ENCODE results near the gene CD44.

Gene CD44

DNA sequence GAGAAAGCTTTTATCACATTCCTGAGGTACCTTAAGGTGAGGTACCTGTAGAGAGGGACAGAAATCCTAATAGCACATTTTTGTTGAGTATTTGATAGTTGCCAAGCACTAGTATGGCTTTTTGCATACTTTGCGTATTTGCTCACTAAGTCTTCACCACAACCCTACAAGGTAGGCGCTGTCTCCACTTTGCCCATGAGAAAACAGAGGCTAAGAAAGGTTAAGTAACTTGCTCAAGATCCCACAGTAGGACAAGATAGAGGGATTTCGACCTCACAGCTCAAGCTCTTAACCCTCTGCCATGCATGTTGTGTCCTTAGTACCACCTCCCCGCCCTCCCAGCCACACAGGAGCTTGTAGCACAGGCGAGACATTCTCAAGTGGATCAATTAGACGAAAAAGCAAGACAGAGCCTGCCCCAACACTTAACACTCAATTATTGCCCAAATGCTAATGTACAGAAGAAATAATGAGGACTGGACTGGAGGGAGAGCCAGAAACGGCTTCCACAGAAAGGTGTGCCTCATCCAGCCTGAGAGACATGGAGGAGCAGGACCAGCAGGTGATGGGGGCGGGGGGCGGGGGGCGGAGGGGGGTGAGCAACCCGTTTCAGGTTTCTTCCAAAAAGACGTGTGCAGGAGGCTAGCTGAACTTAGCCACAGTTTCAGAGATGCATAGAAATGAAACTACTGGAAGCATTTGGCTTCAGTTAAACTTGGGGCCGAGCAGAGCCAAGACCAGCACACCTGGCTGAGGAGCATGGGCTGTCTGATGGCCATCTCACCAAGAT is 26.7 kb upstream of the CD44 start:
- no peak for DNase-seq

DNA sequence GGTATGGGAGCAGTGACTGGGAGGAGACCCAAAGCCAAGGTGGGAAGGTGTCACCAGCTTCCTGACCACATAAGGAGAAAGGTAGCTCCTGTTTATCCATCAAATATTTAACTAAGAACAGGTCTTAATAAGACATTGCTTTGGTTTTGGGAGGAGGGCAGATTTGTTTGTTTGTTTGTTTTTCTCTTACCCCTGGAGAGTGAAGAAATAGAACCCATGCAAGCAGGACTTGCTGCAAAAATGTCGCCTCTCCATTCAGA is 26.2 kb upstream of the CD44 start:
- DNase-seq: no peak

DNA sequence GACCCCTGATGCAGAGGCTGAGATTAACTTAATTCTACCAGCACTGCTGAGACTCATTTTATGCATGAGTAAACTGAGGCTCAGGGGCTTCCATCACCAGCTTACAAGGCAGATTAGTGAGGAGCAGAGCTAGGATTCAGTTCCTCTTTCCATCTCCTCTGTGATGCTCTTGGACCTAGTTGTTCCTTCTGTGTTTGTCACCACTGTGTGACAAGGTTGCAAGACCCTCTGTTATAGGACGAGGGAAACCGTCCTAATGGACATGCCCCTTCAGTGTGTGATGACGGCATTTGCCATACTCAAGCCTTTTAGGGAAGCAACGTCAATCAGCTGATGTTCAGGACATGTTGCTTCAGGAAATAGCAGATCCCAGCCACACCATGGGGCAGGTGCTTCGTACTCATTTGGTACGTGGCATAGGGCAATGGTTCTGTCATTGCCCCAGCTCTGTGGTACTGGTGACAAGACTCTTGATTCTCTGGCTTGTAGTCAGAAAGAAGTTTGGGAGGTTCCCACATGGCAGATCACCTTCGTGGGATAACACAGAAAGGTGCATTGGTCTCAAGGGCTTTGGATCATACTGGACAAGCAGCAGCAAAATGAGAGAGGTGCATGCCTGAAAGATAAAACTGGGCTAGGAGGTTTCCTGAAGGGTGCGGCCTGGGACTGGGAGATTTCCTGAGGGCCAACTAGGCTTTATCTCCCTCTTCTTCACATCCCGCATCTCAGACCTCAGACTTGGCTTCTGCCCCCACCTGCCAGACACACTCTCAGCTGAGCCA is 23.9 kb upstream of the CD44 start:
- no peak for DNase-seq

DNA sequence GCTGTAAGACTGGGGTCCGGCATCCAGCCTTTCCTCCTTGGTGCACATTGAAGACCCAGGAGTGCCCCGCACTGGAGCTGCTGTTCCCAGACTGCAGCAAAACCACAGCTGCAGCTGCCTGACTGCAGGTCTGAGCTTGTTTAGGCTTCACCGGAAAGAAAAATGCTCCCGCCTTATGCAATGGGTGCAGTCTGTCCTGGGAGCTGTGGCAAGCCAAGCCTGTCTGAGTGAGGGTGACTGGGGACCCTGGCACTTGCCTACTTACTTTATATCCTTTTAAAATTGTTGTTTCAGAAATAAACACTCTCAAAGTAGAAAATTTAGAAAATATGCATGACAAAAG is 23.3 kb upstream of the CD44 start:
- no peak for DNase-seq

DNA sequence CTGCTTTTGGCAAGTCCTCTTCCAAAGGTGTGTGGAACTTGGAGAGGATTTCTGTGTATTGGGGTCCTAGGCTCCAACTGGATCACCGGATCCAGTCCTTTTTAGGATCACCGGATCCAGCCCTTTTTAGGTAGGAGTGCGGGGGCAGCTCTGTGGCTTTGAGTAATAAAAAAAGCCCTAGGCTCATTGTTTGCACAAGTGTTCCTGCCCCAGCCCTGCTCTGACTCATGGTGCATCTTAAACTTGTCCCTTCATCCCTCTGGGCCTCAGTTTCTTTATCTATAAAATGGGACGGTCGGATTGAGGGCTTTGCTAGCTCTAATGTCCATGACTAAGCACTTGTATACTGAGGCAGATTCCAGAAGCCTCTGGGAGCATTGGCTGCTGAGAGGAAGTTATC is 22.7 kb upstream of the CD44 start:
- DNase-seq: no peak

DNA sequence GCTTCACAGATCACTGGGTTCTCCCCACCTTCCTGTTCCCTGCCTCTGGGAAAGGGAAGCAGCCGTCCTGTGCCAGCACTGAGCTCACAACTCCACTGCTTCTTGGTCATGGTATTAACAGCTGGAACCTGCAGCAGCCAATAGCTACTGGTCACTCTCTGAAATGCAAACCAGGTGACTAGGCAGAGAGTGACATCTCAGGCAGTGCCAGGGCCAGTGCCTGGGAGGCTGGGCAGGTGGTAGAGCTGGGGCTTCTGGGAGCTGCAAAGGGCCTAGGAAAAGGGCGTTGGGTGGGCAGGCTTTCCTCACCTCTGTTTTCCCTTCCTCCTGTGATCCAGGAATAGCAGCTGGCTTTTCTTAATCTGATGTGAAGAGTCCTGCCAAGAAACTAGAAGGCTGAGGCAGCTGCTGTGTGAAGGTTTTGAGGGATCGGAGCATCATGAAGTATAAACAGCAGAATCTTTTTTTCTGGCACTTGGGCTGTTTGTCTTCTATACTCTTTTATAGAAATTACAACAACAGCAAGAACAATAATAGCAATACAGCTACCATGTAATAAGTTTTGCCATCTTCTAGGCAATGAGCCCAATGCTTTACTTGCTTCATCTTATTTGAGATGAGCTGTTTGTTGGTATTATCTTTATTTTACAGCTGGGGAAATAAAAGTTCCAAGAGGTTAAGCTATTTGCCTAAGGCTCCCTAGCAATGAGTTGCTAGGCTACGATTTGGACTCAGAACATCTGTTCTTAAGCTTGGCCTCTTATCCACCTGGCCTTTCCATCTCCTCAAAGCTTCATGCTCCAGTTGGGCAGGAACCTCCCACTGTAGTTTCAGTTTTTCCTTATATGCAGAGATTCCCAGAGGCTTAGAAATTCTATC is 22.0 kb upstream of the CD44 start:
- DNase-seq: no peak

DNA sequence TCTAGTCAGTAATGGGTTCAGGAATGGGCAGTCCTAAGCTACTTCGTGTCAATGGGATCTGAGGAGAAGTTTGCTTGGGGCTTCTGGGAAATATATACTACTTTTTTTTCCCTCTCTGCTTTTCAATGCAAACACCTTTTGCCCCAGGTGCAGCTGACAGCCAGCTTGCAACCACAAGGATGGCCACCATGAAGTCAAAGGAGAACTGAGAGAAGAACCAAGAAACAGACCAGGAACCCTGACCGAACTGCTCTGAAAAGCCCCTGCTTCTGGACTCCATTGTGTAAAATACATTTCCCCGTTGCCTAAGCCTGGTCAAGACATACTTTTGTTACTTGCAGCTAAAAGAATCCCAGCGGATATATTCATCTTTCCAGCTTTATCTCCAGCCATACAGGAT is 20.1 kb upstream of the CD44 start:
- DNase-seq: no peak

DNA sequence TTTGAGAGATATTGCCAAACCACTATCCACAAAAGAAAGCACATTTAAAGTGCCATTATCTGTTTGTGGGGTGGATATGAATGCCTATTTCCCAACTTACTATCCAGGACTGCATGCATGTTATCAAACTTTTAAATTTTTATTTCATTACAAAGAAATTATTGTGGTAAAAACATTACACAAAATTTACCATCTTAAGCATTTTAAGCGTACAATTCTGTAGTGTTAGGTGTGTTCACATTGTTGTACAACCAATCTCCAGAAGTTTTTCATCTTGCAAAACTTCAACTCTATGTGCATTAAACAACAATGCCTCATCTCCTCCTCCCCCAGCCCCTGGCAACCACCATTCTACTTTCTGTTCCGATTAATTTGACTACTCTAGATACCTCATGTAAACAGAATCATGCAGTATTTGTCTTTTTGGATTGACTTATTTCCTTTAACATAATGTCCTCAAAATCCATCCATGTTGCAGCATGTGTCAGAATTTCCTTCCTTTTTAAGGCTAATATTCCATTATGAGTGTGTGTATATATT is 17.6 kb upstream of the CD44 start:
- DNase-seq: no peak

DNA sequence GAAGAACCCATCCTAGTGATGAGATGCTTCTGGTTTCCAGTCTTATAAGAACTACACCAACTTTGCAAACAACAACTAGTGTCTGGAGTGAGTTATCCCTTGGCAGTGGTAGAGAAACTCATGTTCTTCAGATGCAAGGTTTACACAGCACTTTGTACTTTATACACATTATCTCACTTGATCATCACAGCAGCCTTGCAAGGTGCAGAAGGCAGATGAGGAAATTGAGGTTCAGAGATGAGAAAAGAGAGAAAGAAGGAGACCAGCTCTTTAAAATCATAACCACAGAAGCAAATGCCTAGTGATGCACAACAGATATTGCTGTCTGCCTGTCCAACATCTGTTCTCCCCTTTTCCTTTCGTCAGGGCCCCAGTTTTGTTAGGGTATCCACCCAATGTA is 16.7 kb upstream of the CD44 start:
- DNase-seq: no peak

DNA sequence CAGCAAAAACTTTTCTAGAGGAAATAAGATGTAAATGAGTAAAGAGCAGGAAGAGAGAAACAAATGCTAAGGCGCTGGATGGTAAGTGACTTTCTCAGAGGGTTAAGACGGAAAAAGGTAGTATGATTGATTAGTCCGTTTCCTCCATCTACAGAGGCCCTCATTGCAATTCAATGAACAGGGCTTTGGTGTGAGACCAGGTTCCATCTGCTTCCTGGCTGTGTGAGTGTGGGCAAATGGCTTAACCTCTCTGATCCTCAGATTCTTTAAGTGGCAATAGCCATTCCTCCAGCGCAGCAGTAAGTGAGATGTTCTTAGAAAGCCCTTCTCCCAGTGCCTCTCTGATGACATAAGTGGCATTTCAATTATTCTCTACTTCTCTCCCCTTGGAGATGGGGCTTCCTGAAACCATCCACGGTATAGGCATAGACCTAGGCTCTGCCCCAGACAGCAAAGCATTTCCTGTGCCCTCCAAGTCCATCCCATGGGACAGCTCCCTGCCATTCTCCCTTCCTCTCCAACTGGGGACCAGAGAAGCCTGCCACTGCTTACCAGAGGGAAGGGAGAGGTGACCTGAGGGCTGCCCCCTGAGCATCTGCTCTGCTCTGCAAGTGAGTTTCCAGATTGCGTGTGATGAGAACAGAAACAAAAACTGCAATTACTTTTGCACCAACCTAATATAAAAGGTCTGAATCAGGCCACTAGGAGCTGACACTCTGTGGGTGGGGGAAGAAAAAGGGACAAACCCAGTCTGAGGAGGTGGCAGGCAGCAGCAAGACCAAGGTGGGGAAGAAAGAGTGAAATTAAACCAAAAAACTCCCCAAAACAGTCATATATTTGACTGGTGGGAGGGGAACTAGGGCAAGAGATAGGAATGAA is 12.7 kb upstream of the CD44 start:
- DNase-seq: no peak

DNA sequence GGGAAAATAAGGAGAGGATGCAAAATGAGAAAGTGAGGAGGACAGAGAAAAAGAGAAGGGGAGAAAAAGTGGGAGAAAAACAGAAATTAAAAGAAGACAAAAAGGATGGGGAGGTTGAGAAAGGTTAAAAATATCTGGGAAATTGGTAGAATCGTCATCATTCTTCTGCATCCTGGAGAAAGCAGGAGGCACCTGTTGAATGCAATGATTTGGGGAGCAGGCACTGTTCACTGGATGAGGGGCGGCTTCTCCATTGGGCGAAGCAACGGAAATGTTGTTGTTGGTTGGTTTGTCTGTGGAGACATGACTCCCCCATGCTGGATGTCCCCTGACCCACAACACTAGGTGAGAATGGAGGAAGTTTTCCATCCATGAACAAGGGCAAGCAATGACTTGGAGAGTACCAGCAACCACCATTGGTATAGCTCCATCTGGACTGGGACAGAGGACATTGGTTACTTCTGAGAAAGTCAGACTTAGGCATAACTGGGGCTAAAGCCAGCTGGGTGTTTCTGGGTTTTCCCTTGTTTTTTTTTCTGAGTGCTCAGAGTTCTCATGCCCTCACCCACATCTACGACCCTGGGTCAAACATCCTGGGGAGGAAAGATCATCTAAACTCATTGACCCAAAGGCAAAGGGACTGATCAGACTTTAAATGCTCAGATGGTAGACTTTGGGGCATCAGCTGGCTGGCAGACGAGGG is 11.9 kb upstream of the CD44 start:
- DNase-seq: no peak

DNA sequence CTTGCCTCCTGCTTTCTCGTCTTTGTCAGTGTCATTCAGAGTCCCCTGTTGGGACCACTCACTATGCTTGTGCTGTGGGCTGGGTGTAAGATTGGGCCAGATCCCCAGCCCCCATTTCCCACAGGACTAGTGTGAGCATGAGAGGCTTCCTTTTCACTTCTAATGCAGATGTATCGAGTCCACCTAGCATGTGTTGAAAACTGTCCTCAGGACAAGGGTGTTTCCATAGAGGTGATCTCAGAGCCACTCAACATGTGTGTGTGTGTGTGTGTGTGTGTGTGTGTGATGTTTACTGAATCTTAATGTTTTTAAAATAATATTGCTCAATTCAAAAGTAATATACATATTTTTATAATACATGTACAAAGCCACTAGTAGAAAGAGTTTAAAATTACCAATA is 11.4 kb upstream of the CD44 start:
- no peak for DNase-seq

DNA sequence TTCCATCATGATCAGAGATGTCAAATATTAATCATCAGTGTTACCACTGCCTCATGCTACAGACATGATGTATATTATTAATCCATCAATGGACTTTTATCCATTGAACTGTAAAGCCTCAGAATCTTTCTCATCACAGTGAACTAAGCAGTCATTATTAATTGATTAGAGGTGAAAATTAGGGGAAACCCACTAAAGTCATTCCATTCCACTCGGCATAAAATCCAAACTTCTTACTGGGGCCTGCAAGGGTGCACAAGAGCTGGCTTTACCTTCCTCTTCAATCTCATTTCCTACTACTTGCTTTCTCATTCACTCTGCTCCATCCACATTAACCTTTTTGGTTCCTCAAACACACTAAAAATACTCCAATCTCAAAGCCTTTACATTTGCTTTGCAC is 7.9 kb upstream of the CD44 start:
- no peak for DNase-seq

DNA sequence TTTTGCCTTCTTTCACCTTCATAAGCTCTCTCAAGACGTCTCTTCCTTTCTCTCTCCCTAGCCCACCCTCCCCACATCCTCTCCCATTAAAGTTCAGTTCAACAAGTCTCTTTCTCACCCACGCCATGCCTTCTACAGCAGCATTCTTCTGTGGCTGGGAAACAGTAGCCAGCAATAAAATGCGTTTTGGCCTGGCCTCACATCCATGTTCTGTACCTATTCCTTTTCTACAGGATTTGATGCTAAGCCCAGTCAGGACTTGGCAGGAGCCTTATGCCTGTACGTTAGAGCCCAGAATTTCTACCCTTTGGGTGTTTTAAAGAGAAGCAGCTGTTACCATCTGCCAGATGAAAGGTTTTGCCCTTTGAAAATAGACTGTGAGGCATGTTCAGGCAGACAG is 7.1 kb upstream of the CD44 start:
- no peak for DNase-seq

DNA sequence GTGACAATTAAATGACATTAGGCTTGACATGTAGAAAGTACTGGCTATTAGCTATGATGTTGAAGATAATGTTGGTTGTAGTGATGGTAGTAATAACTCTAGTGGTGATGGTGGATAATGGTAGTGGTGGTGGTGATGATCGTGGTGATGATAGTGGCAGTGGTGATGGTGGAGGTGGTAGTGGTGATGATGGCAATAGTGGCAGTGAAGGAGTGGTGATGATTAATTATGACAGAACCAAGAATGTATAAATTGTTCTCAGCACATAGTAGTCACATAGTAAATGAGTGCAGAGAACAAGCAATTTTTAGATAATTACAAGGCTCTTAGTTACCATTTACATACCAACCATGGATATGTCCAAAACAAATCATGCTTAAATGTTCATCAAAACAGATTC is 5.3 kb upstream of the CD44 start:
- no peak for DNase-seq

DNA sequence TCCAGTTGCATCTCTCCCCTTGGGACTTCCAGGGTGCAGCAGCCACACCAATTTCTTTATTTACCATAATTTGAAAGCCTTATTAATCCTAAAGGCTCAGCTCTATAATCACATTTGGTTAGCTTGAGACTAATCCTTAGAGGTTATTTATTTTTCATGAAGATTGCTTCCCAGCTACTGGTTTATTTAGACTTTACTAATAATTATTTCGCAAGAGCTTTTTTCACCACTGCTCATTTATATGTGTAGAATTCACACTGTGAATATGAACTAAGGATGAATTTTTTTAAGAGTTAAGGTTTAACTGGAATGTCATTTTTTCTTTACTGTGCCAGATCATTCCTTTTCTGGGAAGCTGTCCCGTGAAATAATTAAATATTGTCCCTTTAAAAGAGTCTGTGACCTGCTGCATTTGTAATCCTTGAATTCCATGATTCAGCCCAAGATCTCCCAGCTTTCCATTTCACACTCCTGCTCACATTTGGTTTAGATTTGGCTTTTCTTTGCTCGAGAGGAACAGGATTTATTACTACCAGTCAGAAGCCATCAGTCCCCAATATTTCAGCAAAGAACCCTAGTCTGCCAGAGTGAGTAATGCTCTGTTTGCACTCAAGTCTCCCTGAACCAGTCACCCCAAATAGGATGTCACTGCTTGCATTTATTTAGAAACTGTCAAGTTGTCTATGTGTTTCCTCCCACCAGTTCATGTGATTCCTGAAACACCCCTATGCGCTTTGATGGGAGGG is 4.4 kb upstream of the CD44 start:
- DNase-seq: no peak

DNA sequence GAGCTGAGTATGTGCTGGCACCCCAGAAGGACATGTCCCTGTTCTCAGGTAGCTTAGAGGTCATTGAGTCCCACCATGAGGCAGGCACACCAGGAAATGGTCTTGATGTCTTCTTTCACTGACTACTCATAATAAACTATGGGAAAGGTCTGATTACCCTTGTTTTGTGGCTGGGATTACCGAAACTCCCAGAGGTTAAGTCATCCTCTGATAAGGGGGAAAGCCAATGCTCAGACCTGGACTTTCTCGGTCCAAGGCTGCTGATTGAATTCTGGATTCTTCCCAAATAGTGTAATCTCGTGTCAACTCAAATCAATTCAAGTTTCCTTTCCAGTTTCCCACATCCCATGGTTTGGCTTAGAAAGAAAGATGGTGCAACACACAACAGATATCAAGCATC is 3.7 kb upstream of the CD44 start:
- DNase-seq: no peak

DNA sequence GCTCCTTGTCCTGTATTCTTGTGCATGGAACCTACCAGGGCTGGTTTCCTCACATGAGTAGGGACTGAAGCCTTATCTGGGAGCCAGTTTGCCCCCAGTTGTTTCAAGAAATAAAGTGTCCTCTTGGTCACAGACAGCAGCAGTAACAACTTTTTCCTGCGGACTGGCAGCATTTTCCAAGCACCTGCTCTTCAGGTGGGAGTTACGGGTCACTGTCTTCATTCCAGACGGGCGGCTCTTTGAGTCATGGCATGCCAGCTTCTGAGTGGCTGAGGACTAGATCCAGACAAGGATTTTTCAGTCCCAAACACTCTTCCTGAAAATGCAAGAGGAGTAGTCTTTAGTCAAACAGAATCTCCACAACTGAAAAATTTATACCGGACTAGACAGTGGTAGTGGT is 2.7 kb upstream of the CD44 start:
- no peak for DNase-seq

DNA sequence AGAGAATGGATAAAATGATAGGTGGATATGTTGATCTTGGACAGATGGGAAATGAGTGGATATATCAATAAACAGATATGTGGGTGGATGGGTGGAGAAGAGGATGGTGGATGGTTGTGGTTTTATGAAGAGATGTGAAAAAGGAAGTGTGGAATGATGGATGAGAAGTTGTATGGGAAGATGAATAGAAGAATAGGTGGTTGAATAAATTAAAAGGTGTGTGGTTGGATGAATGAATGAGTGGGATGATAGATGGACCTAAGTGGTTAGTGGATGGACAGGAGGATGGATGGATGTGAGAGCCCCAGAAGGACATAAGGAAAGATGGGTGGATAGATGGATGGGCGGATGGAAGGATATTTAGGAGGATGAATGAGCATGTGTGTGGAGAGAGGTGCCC is 913 bp upstream of the CD44 start:
- DNase-seq: no peak

DNA sequence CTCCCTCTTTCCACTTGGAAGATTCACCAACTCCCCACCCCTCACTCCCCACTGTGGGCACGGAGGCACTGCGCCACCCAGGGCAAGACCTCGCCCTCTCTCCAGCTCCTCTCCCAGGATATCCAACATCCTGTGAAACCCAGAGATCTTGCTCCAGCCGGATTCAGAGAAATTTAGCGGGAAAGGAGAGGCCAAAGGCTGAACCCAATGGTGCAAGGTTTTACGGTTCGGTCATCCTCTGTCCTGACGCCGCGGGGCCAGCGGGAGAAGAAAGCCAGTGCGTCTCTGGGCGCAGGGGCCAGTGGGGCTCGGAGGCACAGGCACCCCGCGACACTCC is 397 bp upstream of the CD44 start:
- DNase-seq: no peak

DNA sequence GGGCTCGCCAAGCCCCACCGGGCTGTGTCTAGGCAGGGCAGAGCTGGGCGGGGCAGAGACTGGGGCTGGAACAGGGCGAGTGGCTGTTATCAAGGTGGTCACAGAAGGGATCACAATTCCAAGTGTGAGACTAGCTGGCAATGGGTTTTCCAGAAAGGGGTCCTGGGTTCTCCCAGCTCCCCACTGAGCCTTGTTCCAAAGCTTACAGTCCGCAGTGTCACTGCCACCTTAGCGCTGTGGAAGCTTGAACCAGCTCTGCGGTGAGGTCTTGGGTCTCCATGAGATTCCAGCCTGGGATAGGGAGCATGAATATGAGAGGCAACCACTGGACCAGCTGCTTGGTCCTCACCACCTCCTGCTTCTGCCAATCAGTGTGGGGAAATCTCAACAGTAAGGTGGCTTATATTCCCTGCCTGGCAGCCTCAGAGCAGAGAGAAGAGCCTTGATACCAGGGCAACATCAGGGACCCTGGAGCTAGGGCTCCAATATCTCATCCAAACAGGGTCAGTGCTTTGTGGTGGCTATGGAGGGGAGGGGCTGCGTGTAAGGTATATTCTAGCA is 831 bp downstream of the CD44 start:
- DNase-seq: no peak

All from amniotic stem cell (primary cell).